IPS DF 6.9 (cell line): ENCODE results near the gene DHRS3.

ENCODE experiments used
- DNase-seq: peaks from one replicate; pipeline ENCODE4 v3.0.0-alpha.2; 2013; ENCODE audit warnings: low read depth, low spot score
- H3K27ac ChIP-seq: one replicate; pipeline ENCODE4 v1.5.1; 2013; ENCODE audit warnings: low read length, control low read depth
- H3K27me3 ChIP-seq: 2 replicates; pipeline ENCODE4 v1.6.1; 2013; ENCODE audit warnings: mild to moderate bottlenecking, low read length; ENCODE audit not compliant: control insufficient read depth, insufficient read depth
- H3K36me3 ChIP-seq: 2 replicates; pipeline ENCODE4 v1.6.1; 2013; ENCODE audit warnings: low read length; ENCODE audit not compliant: control insufficient read depth, insufficient read depth
- H3K4me1 ChIP-seq: 2 replicates; pipeline ENCODE4 v1.6.1; 2013; ENCODE audit warnings: low read length; ENCODE audit not compliant: control insufficient read depth, insufficient read depth
- H3K4me3 ChIP-seq: 2 replicates; pipeline ENCODE4 v1.5.1; 2013; ENCODE audit warnings: mild to moderate bottlenecking, low read length
- H3K9me3 ChIP-seq: 2 replicates; pipeline ENCODE4 v1.6.1; 2013; ENCODE audit warnings: low read length, inconsistent platforms; ENCODE audit not compliant: control insufficient read depth, insufficient read depth
- WGBS: extraction: QIAGEN DNeasy Blood & Tissue Kit; methylation state at CpG from one replicate; pipeline ENCODE4 v1.1.7; 2013; ENCODE audit warnings: mixed read lengths, missing lambda C conversion rate; ENCODE audit not compliant: insufficient read length, insufficient coverage; 5-methylcytosine and 5-hydroxymethylcytosine counted together

Gene DHRS3

DNA sequence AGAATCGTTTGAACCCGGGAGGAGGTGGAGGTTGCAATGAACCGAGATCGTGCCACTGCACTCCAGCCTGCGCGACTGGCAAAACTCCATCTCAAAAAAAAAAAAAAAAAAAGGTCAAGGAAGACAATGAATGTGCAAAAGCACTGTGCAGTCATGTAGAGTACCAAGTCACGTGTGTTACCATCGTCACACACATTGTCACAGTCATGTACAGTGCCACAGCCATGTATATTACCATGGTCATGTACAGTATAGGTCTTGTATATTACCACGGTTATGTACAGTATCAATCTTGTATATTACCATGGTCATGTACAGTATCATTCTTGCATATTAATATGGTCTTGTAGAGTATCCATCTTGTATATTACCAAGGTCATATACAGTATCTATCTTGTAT lies 13.0 kb downstream of the DHRS3 start:
- H3K36me3 ChIP-seq: no peaks in the 10 kb centered on the region
- no peak overlapping the region for H3K27ac ChIP-seq
- no peaks in the 10 kb centered on the region for H3K9me3 ChIP-seq
- DNase-seq: no peak
- no peak overlapping the region for H3K4me3 ChIP-seq
- no peaks in the 10 kb centered on the region for H3K27me3 ChIP-seq
- WGBS: no CpG with 5 or more reads among the region's 9 CpGs
- peaks cover 11% of the 10 kb centered on the region for H3K4me1 ChIP-seq

DNA sequence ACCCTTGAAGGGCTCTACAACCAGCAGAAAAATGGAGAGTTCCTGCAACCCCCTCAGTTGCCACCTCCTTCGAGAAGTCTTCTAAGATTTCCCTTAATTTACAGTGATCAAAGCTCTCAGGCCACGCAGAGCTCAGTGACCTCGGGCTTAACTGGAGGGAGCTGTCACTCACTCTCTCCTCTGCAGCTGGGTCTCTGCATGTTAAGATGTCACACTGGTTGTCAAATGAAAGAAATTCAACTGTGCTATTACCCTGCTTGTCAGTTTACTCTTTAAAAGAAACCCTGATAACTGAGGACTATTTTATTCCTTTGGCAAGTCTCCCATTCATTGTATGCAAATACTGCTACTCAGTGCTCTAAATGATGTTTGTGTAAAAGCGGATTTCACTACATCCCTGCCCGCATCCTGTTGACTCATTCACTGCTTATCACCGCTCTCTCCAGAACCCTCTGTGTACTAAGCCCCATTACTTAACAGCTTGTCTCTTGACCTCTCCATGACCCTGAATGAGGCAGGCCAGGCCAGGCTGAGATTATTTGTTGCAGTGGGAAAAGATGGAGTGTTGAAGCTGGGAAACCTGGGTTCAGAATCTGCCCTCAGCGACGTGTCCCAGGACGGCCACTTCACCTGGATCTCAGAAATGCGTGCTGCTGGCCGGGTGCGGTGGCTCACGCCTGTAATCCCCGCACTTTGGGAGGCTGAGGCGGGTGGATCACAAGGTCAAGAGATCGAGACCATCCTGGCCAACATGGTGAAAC lies 13.7 kb downstream of the DHRS3 start:
- Histone ChIP-seq H3K27ac (no peak overlapping the region), H3K4me3 (no peak overlapping the region), H3K27me3 (no peaks in the 10 kb centered on the region), H3K9me3 (no peaks in the 10 kb centered on the region), H3K36me3 (no peaks in the 10 kb centered on the region), H3K4me1 (peaks cover 11% of the 10 kb centered on the region)
- DNase-seq: no peak
- WGBS: no CpG with 5 or more reads among the region's 16 CpGs

DNA sequence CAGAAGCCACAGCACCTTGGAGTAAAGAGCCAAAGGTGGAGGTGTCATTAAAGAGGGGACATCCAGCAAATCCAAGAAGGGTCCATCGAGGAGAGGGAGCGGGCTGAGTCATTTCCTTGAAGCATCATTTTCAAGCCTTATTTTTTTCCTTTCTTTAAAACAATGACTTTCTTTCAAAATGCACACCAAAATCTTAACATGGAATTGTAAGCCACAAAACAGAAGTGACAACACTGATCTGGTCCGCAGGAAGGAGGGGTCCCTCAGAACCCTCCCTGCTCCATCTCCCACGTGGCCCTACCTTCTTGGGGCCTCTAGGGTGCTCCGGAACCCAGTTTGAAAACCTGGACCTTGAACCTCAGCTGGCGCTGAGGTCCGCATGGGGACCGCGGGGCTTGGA lies 14.8 kb downstream of the DHRS3 start:
- DNase-seq: no peak
- H3K9me3 ChIP-seq: no peaks in the 10 kb centered on the region
- H3K4me3 ChIP-seq: no peak overlapping the region
- H3K27ac ChIP-seq: no peak overlapping the region
- no peaks in the 10 kb centered on the region for H3K36me3 ChIP-seq
- no CpG with 5 or more reads among the region's 9 CpGs for WGBS
- no peaks in the 10 kb centered on the region for H3K27me3 ChIP-seq
- H3K4me1 ChIP-seq: peaks cover 11% of the 10 kb centered on the region

- Histone ChIP-seq H3K27ac (no peak overlapping the region), H3K4me1 (peaks cover 11% of the 10 kb centered on the region), H3K36me3 (no peaks in the 10 kb centered on the region), H3K4me3 (no peak overlapping the region), H3K27me3 (no peaks in the 10 kb centered on the region), H3K9me3 (no peaks in the 10 kb centered on the region)
- WGBS: no CpG with 5 or more reads among the region's 6 CpGs
- no peak for DNase-seq
Observed at GRCh38 chr1:12602659-12603024, 15.4 kb downstream of the DHRS3 start.

DNA sequence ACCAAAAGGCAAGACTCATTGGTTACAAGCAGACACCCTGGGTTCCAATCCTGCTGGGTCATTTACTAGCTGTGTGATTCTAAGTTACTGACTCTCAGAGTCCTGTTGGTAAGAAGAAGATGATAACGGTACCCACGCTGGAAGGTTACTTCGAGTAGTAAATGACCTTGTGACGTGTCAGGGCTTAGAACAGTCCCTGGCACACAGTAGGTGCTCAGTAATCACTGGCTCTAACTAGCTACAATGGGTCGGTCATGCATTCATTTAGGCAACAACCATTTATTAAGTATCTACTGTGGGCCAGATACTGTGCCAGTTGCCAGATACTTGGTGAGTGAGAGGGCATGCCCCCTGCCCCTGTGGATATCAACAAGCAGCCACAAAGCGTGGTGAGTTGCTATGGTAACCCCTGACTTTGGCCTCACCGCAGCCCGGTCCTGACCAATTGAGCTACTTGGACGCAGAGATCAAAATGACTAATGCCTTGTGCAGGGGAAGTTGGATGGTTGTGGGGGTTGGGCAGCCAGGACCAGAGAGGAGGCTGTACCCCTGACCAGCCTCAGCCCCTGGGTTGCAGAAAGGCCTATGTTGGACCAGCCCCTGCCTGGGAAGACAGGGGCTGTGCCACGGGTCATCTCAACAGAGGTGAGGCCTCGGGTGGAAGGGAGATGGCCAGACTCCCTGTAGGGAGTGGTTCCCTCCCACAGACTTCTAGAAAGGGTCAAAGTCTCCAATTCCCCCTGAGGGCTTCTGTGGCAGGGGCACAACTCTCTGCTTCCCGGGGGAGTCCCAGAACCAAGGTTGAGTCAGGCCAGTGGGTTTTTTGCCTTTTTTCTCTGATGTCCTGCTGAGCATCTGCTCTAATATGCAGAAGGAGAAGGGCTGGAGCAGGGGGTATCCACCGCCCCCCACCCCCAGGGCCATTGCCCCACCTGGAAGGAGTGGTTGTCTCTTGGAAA lies 16.0 kb downstream of the DHRS3 start:
- no peaks in the 10 kb centered on the region for H3K36me3 ChIP-seq
- no peak for DNase-seq
- no peak overlapping the region for H3K4me3 ChIP-seq
- no peak overlapping the region for H3K27ac ChIP-seq
- WGBS: no CpG with 5 or more reads among the region's 13 CpGs
- H3K27me3 ChIP-seq: no peaks in the 10 kb centered on the region
- H3K4me1 ChIP-seq: peaks cover 11% of the 10 kb centered on the region
- H3K9me3 ChIP-seq: no peaks in the 10 kb centered on the region

- no peaks in the 10 kb centered on the region for H3K9me3 ChIP-seq
- H3K27ac ChIP-seq: no peak overlapping the region
- DNase-seq: no peak
- H3K4me1 ChIP-seq: peaks cover 11% of the 10 kb centered on the region
- no peaks in the 10 kb centered on the region for H3K27me3 ChIP-seq
- no CpG with 5 or more reads among the region's 9 CpGs for WGBS
- no peak overlapping the region for H3K4me3 ChIP-seq
- H3K36me3 ChIP-seq: no peaks in the 10 kb centered on the region
Observed at GRCh38 chr1:12600880-12601633, 17.0 kb downstream of the DHRS3 start.

DNA sequence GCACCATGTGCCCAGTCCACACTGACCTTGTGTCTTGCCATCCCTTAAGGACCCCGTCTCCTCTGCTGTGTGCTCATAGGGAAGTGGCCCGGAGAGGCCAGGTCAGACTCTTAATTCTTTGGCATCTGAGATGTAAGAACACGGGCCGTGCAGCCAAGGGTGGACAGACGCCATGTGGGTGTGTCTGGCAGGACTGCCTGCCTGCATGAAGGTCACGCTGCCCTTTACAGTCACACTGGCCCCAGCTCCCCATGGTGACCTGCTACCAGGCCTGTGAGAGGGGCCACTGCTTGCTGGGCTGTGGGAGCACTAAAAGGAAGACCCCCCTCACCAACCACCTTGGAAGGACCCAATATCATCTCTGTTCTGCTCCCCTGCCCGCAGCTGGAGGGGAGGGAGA lies 17.7 kb downstream of the DHRS3 start:
- Histone ChIP-seq H3K9me3 (no peaks in the 10 kb centered on the region), H3K36me3 (no peaks in the 10 kb centered on the region), H3K27me3 (no peaks in the 10 kb centered on the region), H3K4me1 (peaks cover 11% of the 10 kb centered on the region), H3K4me3 (no peak overlapping the region), H3K27ac (no peak overlapping the region)
- no peak for DNase-seq
- WGBS: no CpG with 5 or more reads among the region's 7 CpGs

- no peaks in the 10 kb centered on the region for H3K9me3 ChIP-seq
- no peaks in the 10 kb centered on the region for H3K36me3 ChIP-seq
- H3K4me3 ChIP-seq: no peak overlapping the region
- no peak for DNase-seq
- no CpG with 5 or more reads among the region's 5 CpGs for WGBS
- no peaks in the 10 kb centered on the region for H3K27me3 ChIP-seq
- H3K27ac ChIP-seq: no peak overlapping the region
- H3K4me1 ChIP-seq: peaks cover 11% of the 10 kb centered on the region
Observed at GRCh38 chr1:12599657-12600056, 18.4 kb downstream of the DHRS3 start.

GRCh38 chr1:12598974-12599373 lies 19.0 kb downstream of the DHRS3 start:
- Histone ChIP-seq H3K9me3 (no peaks in the 10 kb centered on the region), H3K4me3 (no peak overlapping the region), H3K27ac (no peak overlapping the region), H3K36me3 (no peaks in the 10 kb centered on the region), H3K27me3 (no peaks in the 10 kb centered on the region), H3K4me1 (peaks cover 15% of the 10 kb centered on the region)
- no CpG with 5 or more reads among the region's 6 CpGs for WGBS
- DNase-seq: no peak

DNA sequence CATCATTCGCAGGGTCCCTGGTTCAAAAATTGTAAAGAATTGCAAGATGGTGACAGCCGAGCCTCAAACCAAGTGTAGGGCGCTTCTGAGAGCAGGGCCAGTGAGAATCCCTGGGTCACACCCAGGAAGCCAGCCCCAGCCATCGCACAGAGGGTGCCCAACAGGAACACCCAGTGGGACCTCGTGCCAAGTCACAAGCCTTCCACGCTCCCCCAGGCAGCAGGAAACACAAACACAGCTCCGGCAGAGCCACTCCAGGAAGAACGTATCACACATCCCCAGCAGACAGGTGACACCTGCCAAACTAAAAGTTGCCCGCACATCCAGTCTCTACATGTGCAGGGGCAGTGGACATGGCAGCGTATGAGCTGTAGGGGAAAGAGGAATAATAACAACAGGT lies 20.2 kb downstream of the DHRS3 start:
- no peak overlapping the region for H3K4me3 ChIP-seq
- H3K9me3 ChIP-seq: no peaks in the 10 kb centered on the region
- no peaks in the 10 kb centered on the region for H3K27me3 ChIP-seq
- DNase-seq: no peak
- H3K36me3 ChIP-seq: no peaks in the 10 kb centered on the region
- WGBS: no CpG with 5 or more reads among the region's 10 CpGs
- peaks cover 16% of the 10 kb centered on the region for H3K4me1 ChIP-seq
- no peak overlapping the region for H3K27ac ChIP-seq
